ENCODE results near the gene ZG16. TPM values are rescaled to one million over a fixed set of nuclear protein-coding genes. Genes with fewer than 3 reads are reported as not detected.
A peak's percentile ranks its signal among the peaks of the same experiment; 100 is the strongest.

The ZG16 gene
- total RNA-seq, 1 donor from 2014 or later: not detected

- no peaks in the 10 kb centered on the region for H3K27me3 Mint-ChIP-seq
- ChIA-PET CTCF (interaction anchor here (1.2 kb wide), 1 partner anchor 10 kb away, joined by 3 read pairs; no protein-coding TSS in a partner anchor), POLR2A (interaction anchor here (1.0 kb wide), 1 partner anchor 10 kb away, joined by 9 read pairs; no protein-coding TSS in a partner anchor)
- no peaks in the 10 kb centered on the region for H3K9me3 Mint-ChIP-seq
- H3K36me3 Mint-ChIP-seq (ENCODE audit: low read depth): peaks cover 32% of the 10 kb centered on the region
- TF ChIP-seq CTCF (IDR thresholded peaks at IDR 0.05): no peak
- intact Hi-C loops (cut with micrococcal nuclease): loop anchor here (5.0 kb wide), 1 partner anchor 62 kb away; no protein-coding TSS in a partner anchor
- DNase-seq (no peak), ATAC-seq (ENCODE audit: low read depth) (no peak)
- no peak overlapping the region for H3K4me3 Mint-ChIP-seq
- H3K4me1 Mint-ChIP-seq: peaks cover 28% of the 10 kb centered on the region
- H3K27ac Mint-ChIP-seq: no peak overlapping the region
Measured at GRCh38 chr16:29794231-29794710, 16.2 kb downstream of the ZG16 start.

GRCh38 chr16:29802416-29802935 is 24.4 kb downstream of the ZG16 start:
- intact Hi-C loops (cut with micrococcal nuclease): no loop called here
- H3K36me3 Mint-ChIP-seq (ENCODE audit: low read depth): peaks cover 38% of the 10 kb centered on the region
- peak overlapping the region; percentile 56 for H3K27ac Mint-ChIP-seq
- ATAC-seq (ENCODE audit: low read depth) (no peak), DNase-seq (no peak)
- H3K4me1 Mint-ChIP-seq: peaks cover 19% of the 10 kb centered on the region
- no peak overlapping the region for H3K4me3 Mint-ChIP-seq
- no peaks in the 10 kb centered on the region for H3K9me3 Mint-ChIP-seq
- no peaks in the 10 kb centered on the region for H3K27me3 Mint-ChIP-seq
- no peak for TF ChIP-seq CTCF (IDR thresholded peaks at IDR 0.05)
- ChIA-PET POLR2A (interaction anchor here (0.8 to 6.1 kb wide), 3 partner anchors 12 to 20 kb away, joined by 3 to 58 read pairs (median 4); partner anchors contain the start of gene KIF22), CTCF (interaction anchor here (0.6 kb wide), 1 partner anchor 12 kb away, joined by 3 read pairs; the partner anchor contains the start of gene KIF22)

- DNase-seq: no peak
- Mint-ChIP-seq H3K9me3 (no peaks in the 10 kb centered on the region), H3K27me3 (no peaks in the 10 kb centered on the region), H3K4me3 (peak overlapping the region; percentile 100), H3K4me1 (peaks cover 35% of the 10 kb centered on the region), H3K27ac (peak overlapping the region; percentile 100), H3K36me3 (ENCODE audit: low read depth) (peaks cover 35% of the 10 kb centered on the region)
- POLR2A ChIA-PET: interaction anchor here (0.6 to 6.1 kb wide), 22 partner anchors 10 to 379 kb away, joined by 3 to 58 read pairs (median 4); partner anchors contain the start of genes ALDOA, CORO1A, KIF22 and MVP
- TF ChIP-seq CTCF (IDR thresholded peaks at IDR 0.05): no peak
- intact Hi-C loops (cut with micrococcal nuclease): no loop called here
- CTCF ChIA-PET: interaction anchor here (0.8 to 1.0 kb wide), 4 partner anchors 10 to 104 kb away, joined by 3 to 5 read pairs (median 5); partner anchors contain the start of gene KIF22
- no peak for ATAC-seq (ENCODE audit: low read depth)
Measured at GRCh38 chr16:29804020-29804419, 26.0 kb downstream of the ZG16 start.

- no peak for ATAC-seq (ENCODE audit: low read depth)
- no peaks in the 10 kb centered on the region for H3K27me3 Mint-ChIP-seq
Measured at GRCh38 chr16:29804455-29805231, 26.6 kb downstream of the ZG16 start.

More at GRCh38 chr16:29804455-29805231, 26.6 kb downstream of the ZG16 start:
- Mint-ChIP-seq H3K4me1 (peaks cover 37% of the 10 kb centered on the region), H3K36me3 (ENCODE audit: low read depth) (peaks cover 31% of the 10 kb centered on the region), H3K9me3 (no peaks in the 10 kb centered on the region), H3K4me3 (peak overlapping the region; percentile 100), H3K27ac (peak overlapping the region; percentile 100)
- no peak for TF ChIP-seq CTCF (IDR thresholded peaks at IDR 0.05)
- intact Hi-C loops (cut with micrococcal nuclease): no loop called here
- CTCF ChIA-PET: interaction anchor here (0.8 to 1.0 kb wide), 4 partner anchors 11 to 105 kb away, joined by 3 to 5 read pairs (median 5); partner anchors contain the start of gene KIF22
- no peak for DNase-seq
- POLR2A ChIA-PET: interaction anchor here (0.5 to 6.1 kb wide), 22 partner anchors 10 to 379 kb away, joined by 3 to 58 read pairs (median 4); partner anchors contain the start of genes ALDOA, CORO1A, KIF22 and MVP
